Kidney epithelial cell (primary cell): ENCODE results near the gene YTHDF1. TPM values are rescaled to one million over a fixed set of nuclear protein-coding genes. Genes with fewer than 3 reads are reported as not detected.

Experiments
- DNase-seq: peaks from one replicate; pipeline ENCODE4 v3.0.0-alpha.2; 2010; ENCODE audit warnings: low read depth
- H3K27me3 ChIP-seq: 2 replicates; pipeline ENCODE4 v1.6.0; 2011; ENCODE audit warnings: low read length; ENCODE audit not compliant: control insufficient read depth, insufficient read depth
- H3K36me3 ChIP-seq: 2 replicates; pipeline ENCODE4 v1.5.1; 2011; ENCODE audit warnings: low read length; ENCODE audit not compliant: control insufficient read depth, insufficient read depth
- H3K4me3 ChIP-seq: 2 replicates; pipeline ENCODE4 v1.5.1; 2011; ENCODE audit warnings: low read depth, mild to moderate bottlenecking, control low read depth, low read length
- CTCF ChIP-seq: IDR thresholded peaks from 2 replicates; pipeline ENCODE4 v1.5.1; 2011; ENCODE audit warnings: mild to moderate bottlenecking, moderate library complexity, low read length, control low read depth, inconsistent platforms; ENCODE audit not compliant: insufficient read depth, poor library complexity, severe bottlenecking
- total RNA-seq: library from RNA; depleted of rRNA; stranded (reverse); fragments of >200 nt; gene quantifications from 2 replicates; pipeline ENCODE4 v1.2.3, GENCODE V29; 2015

The YTHDF1 gene
- total RNA-seq, 1 donor from 2014 or later = 54.8 TPM

GRCh38 chr20:63261060-63261794 is 45.3 kb upstream of the YTHDF1 start:
- Histone ChIP-seq H3K36me3 (no peaks in the 10 kb centered on the region), H3K4me3 (no peak overlapping the region), H3K27me3 (peaks cover 42% of the 10 kb centered on the region)
- no peak for DNase-seq
- TF ChIP-seq CTCF = no peak

- TF ChIP-seq CTCF = no peak
- H3K27me3 ChIP-seq = peaks cover 46% of the 10 kb centered on the region
Measured at GRCh38 chr20:63260521-63260920, 44.6 kb upstream of the YTHDF1 start.

GRCh38 chr20:63259734-63260460 is 44.0 kb upstream of the YTHDF1 start:
- H3K27me3 ChIP-seq = peaks cover 52% of the 10 kb centered on the region
- DNase-seq = no peak
- H3K36me3 ChIP-seq = no peaks in the 10 kb centered on the region
- no peak for TF ChIP-seq CTCF
- H3K4me3 ChIP-seq = no peak overlapping the region

More at GRCh38 chr20:63260521-63260920, 44.6 kb upstream of the YTHDF1 start:
- H3K4me3 ChIP-seq = no peak overlapping the region
- no peak for DNase-seq
- H3K36me3 ChIP-seq = no peaks in the 10 kb centered on the region

- no peak for DNase-seq
- Histone ChIP-seq H3K36me3 (no peaks in the 10 kb centered on the region), H3K27me3 (peaks cover 61% of the 10 kb centered on the region), H3K4me3 (no peak overlapping the region)
- TF ChIP-seq CTCF = no peak
Measured at GRCh38 chr20:63258781-63259180, 42.9 kb upstream of the YTHDF1 start.

GRCh38 chr20:63257629-63258028 is 41.7 kb upstream of the YTHDF1 start:
- Histone ChIP-seq H3K36me3 (no peaks in the 10 kb centered on the region), H3K4me3 (no peak overlapping the region), H3K27me3 (peaks cover 68% of the 10 kb centered on the region)
- TF ChIP-seq CTCF = no peak
- DNase-seq = no peak
